ENCODE results near the gene PRDM13.

PRDM13 gene

GRCh38 chr6:99579781-99580180 is 26.9 kb upstream of the PRDM13 start:
- H3K36me3 ChIP-seq (ENCODE audit: insufficient read depth, low read length) = no peaks in the 10 kb centered on the region
- no peak for DNase-seq (ENCODE audit: low read depth, low spot score)
- no peak overlapping the region for H3K9ac ChIP-seq (ENCODE audit: insufficient read length)
- H3K27ac ChIP-seq = no peak overlapping the region
- H3K9me3 ChIP-seq (ENCODE audit: low read depth, low read length) = no peaks in the 10 kb centered on the region
- H3K4me3 ChIP-seq = no peak overlapping the region
- TF ChIP-seq FOXP2 (optimal IDR thresholded peaks at IDR 0.05; ENCODE audit: control extremely low read depth, extremely low read length, insufficient read depth) = no peak
- no peak for TF ChIP-seq EZH2 (IDR thresholded peaks at IDR 0.05)
- TF ChIP-seq POLR2AphosphoS5 (IDR thresholded peaks at IDR 0.05; ENCODE audit: borderline replicate concordance, low read depth, low read length) = no peak

GRCh38 chr6:99587792-99588191 is 18.8 kb upstream of the PRDM13 start:
- Histone ChIP-seq H3K27ac (no peak overlapping the region), H3K36me3 (ENCODE audit: insufficient read depth, low read length) (no peaks in the 10 kb centered on the region), H3K9me3 (ENCODE audit: low read depth, low read length) (no peaks in the 10 kb centered on the region), H3K9ac (ENCODE audit: insufficient read length) (no peak overlapping the region), H3K4me3 (no peak overlapping the region)
- DNase-seq (ENCODE audit: low read depth, low spot score) = no peak
- TF ChIP-seq POLR2AphosphoS5 (IDR thresholded peaks at IDR 0.05; ENCODE audit: borderline replicate concordance, low read depth, low read length) (no peak), FOXP2 (optimal IDR thresholded peaks at IDR 0.05; ENCODE audit: control extremely low read depth, extremely low read length, insufficient read depth) (no peak), EZH2 (IDR thresholded peaks at IDR 0.05) (no peak)

GRCh38 chr6:99588618-99589289 is 17.9 kb upstream of the PRDM13 start:
- Histone ChIP-seq H3K36me3 (ENCODE audit: insufficient read depth, low read length) (no peaks in the 10 kb centered on the region), H3K9ac (ENCODE audit: insufficient read length) (peak overlapping the region; percentile 81), H3K27ac (no peak overlapping the region), H3K4me3 (peak overlapping the region; percentile 91), H3K9me3 (ENCODE audit: low read depth, low read length) (no peaks in the 10 kb centered on the region)
- TF ChIP-seq POLR2AphosphoS5 (IDR thresholded peaks at IDR 0.05; ENCODE audit: borderline replicate concordance, low read depth, low read length) (no peak), EZH2 (IDR thresholded peaks at IDR 0.05) (no peak), FOXP2 (optimal IDR thresholded peaks at IDR 0.05; ENCODE audit: control extremely low read depth, extremely low read length, insufficient read depth) (no peak)
- DNase-seq (ENCODE audit: low read depth, low spot score) = peak; percentile 47

- Histone ChIP-seq H3K36me3 (ENCODE audit: insufficient read depth, low read length) (no peaks in the 10 kb centered on the region), H3K9ac (ENCODE audit: insufficient read length) (peak overlapping the region; percentile 81), H3K9me3 (ENCODE audit: low read depth, low read length) (no peaks in the 10 kb centered on the region), H3K27ac (no peak overlapping the region), H3K4me3 (peak overlapping the region; percentile 91)
- TF ChIP-seq POLR2AphosphoS5 (IDR thresholded peaks at IDR 0.05; ENCODE audit: borderline replicate concordance, low read depth, low read length) (no peak), FOXP2 (optimal IDR thresholded peaks at IDR 0.05; ENCODE audit: control extremely low read depth, extremely low read length, insufficient read depth) (no peak), EZH2 (IDR thresholded peaks at IDR 0.05) (no peak)
- DNase-seq (ENCODE audit: low read depth, low spot score) = no peak
Observed at GRCh38 chr6:99589290-99589672, 17.4 kb upstream of the PRDM13 start.

GRCh38 chr6:99589907-99590493 is 16.6 kb upstream of the PRDM13 start:
- TF ChIP-seq EZH2 (IDR thresholded peaks at IDR 0.05) = no peak
- no peak for TF ChIP-seq POLR2AphosphoS5 (IDR thresholded peaks at IDR 0.05; ENCODE audit: borderline replicate concordance, low read depth, low read length)
- TF ChIP-seq FOXP2 (optimal IDR thresholded peaks at IDR 0.05; ENCODE audit: control extremely low read depth, extremely low read length, insufficient read depth) = no peak
- no peaks in the 10 kb centered on the region for H3K9me3 ChIP-seq (ENCODE audit: low read depth, low read length)
- no peak overlapping the region for H3K9ac ChIP-seq (ENCODE audit: insufficient read length)
- no peak for DNase-seq (ENCODE audit: low read depth, low spot score)
- H3K27ac ChIP-seq = no peak overlapping the region
- H3K36me3 ChIP-seq (ENCODE audit: insufficient read depth, low read length) = no peaks in the 10 kb centered on the region
- peak overlapping the region; percentile 91 for H3K4me3 ChIP-seq

GRCh38 chr6:99590728-99591672 is 15.6 kb upstream of the PRDM13 start:
- H3K4me3 ChIP-seq = no peak overlapping the region
- DNase-seq (ENCODE audit: low read depth, low spot score) = no peak
- no peak overlapping the region for H3K9ac ChIP-seq (ENCODE audit: insufficient read length)
- H3K9me3 ChIP-seq (ENCODE audit: low read depth, low read length) = no peaks in the 10 kb centered on the region
- no peak overlapping the region for H3K27ac ChIP-seq
- no peaks in the 10 kb centered on the region for H3K36me3 ChIP-seq (ENCODE audit: insufficient read depth, low read length)
- TF ChIP-seq EZH2 (IDR thresholded peaks at IDR 0.05) (no peak), POLR2AphosphoS5 (IDR thresholded peaks at IDR 0.05; ENCODE audit: borderline replicate concordance, low read depth, low read length) (no peak), FOXP2 (optimal IDR thresholded peaks at IDR 0.05; ENCODE audit: control extremely low read depth, extremely low read length, insufficient read depth) (no peak)

- H3K9ac ChIP-seq (ENCODE audit: insufficient read length) = no peak overlapping the region
- H3K36me3 ChIP-seq (ENCODE audit: insufficient read depth, low read length) = no peaks in the 10 kb centered on the region
- H3K27ac ChIP-seq = no peak overlapping the region
- TF ChIP-seq POLR2AphosphoS5 (IDR thresholded peaks at IDR 0.05; ENCODE audit: borderline replicate concordance, low read depth, low read length) = no peak
- no peak for TF ChIP-seq FOXP2 (optimal IDR thresholded peaks at IDR 0.05; ENCODE audit: control extremely low read depth, extremely low read length, insufficient read depth)
- no peak for TF ChIP-seq EZH2 (IDR thresholded peaks at IDR 0.05)
- no peak overlapping the region for H3K4me3 ChIP-seq
- no peak for DNase-seq (ENCODE audit: low read depth, low spot score)
- no peaks in the 10 kb centered on the region for H3K9me3 ChIP-seq (ENCODE audit: low read depth, low read length)
Observed at GRCh38 chr6:99591673-99592364, 14.8 kb upstream of the PRDM13 start.

All from SK-N-MC (cell line).